Upper lobe of right lung (tissue), 1 donor: ENCODE results near the gene ILRUN. TPM values are rescaled to one million over a fixed set of nuclear protein-coding genes. Genes with fewer than 3 reads are reported as not detected.

Experiments used
- ATAC-seq: fragments of 200-7000 bp; cut with Tn5 transposase; one replicate; pipeline ENCODE4 v1.9.1; 2020; ENCODE audit warnings: mild to moderate bottlenecking, moderate library complexity
- DNase-seq: peaks from one replicate; pipeline ENCODE4 v3.0.0-alpha.2; 2020
- H3K27ac ChIP-seq: fragments of 200-600 bp; one replicate; pipeline ENCODE4 v1.8.0; 2022
- H3K27me3 ChIP-seq: fragments of 200-600 bp; one replicate; pipeline ENCODE4 v1.8.0; 2022; ENCODE audit warnings: mild to moderate bottlenecking
- H3K36me3 ChIP-seq: fragments of 200-600 bp; one replicate; pipeline ENCODE4 v1.8.0; 2022
- H3K4me1 ChIP-seq: fragments of 200-600 bp; one replicate; pipeline ENCODE4 v1.8.0; 2022
- H3K4me3 ChIP-seq: fragments of 200-600 bp; one replicate; pipeline ENCODE4 v1.8.0; 2022; ENCODE audit warnings: mild to moderate bottlenecking
- H3K9me3 ChIP-seq: fragments of 200-600 bp; one replicate; pipeline ENCODE4 v1.8.0; 2022
- CTCF ChIP-seq: fragments of 200-600 bp; IDR thresholded peaks from one replicate; pipeline ENCODE4 v1.8.0; 2022; ENCODE audit warnings: antibody characterized with exemption
- intact Hi-C: fragments of 100-400 bp; cut with DNase I; formaldehyde crosslinking; loops from one replicate; pipeline ENCODE4 v1.11.0; 2022
- total RNA-seq: library from RNA; stranded (reverse); fragmentation: NEBNext Ultra II Directional; extraction: Animal tissue kit (Norgen Biotek cat#: 25700); gene quantifications from one replicate; pipeline ENCODE4 v1.2.1, GENCODE V29; 2021
- donor health status: DM: no; HTN: yes; CAD: no; lungs with severe emphysema.

Gene ILRUN
- total RNA-seq, 1 donor from 2014 or later = 101 TPM

- DNase-seq (no peak), ATAC-seq (no peak)
- Histone ChIP-seq H3K9me3 (no peaks in the 10 kb centered on the region), H3K36me3 (no peaks in the 10 kb centered on the region), H3K4me1 (peaks cover 28% of the 10 kb centered on the region), H3K27ac (peak overlapping the region; percentile 68), H3K4me3 (no peak overlapping the region), H3K27me3 (no peaks in the 10 kb centered on the region)
- TF ChIP-seq CTCF = no peak
- intact Hi-C loops = no loop called here
Measured at GRCh38 chr6:34665019-34665418, 31.5 kb downstream of the ILRUN start.

- ATAC-seq = no peak
- Histone ChIP-seq H3K27me3 (no peaks in the 10 kb centered on the region), H3K9me3 (no peaks in the 10 kb centered on the region), H3K4me1 (peaks cover 25% of the 10 kb centered on the region), H3K4me3 (no peak overlapping the region), H3K27ac (peak overlapping the region; percentile 68), H3K36me3 (no peaks in the 10 kb centered on the region)
- TF ChIP-seq CTCF = no peak
- no peak for DNase-seq
- intact Hi-C loops = no loop called here
Measured at GRCh38 chr6:34664256-34664971, 32.2 kb downstream of the ILRUN start.

- no peak overlapping the region for H3K4me3 ChIP-seq
- no peak for TF ChIP-seq CTCF
- H3K27me3 ChIP-seq = no peaks in the 10 kb centered on the region
- peak overlapping the region; percentile 68 for H3K27ac ChIP-seq
- H3K4me1 ChIP-seq = peaks cover 28% of the 10 kb centered on the region
- no peak for DNase-seq
- H3K36me3 ChIP-seq = no peaks in the 10 kb centered on the region
- intact Hi-C loops = no loop called here
- no peaks in the 10 kb centered on the region for H3K9me3 ChIP-seq
- ATAC-seq = peak; percentile 85
Measured at GRCh38 chr6:34663831-34664255, 32.7 kb downstream of the ILRUN start.

- Histone ChIP-seq H3K4me3 (no peak overlapping the region), H3K27ac (peak overlapping the region; percentile 68), H3K36me3 (no peaks in the 10 kb centered on the region), H3K27me3 (no peaks in the 10 kb centered on the region), H3K9me3 (no peaks in the 10 kb centered on the region), H3K4me1 (peaks cover 30% of the 10 kb centered on the region)
- no peak for DNase-seq
- intact Hi-C loops = no loop called here
- no peak for ATAC-seq
- no peak for TF ChIP-seq CTCF
Measured at GRCh38 chr6:34663371-34663770, 33.2 kb downstream of the ILRUN start.

- Histone ChIP-seq H3K27me3 (no peaks in the 10 kb centered on the region), H3K9me3 (no peaks in the 10 kb centered on the region), H3K4me1 (peaks cover 39% of the 10 kb centered on the region), H3K27ac (no peak overlapping the region), H3K36me3 (no peaks in the 10 kb centered on the region), H3K4me3 (no peak overlapping the region)
- no peak for DNase-seq
- intact Hi-C loops = no loop called here
- ATAC-seq = no peak
- no peak for TF ChIP-seq CTCF
Measured at GRCh38 chr6:34661357-34661756, 35.2 kb downstream of the ILRUN start.
